Brain microvascular endothelial cell (primary cell): ENCODE data around the gene CC2D1A.
A peak's percentile ranks its signal among the peaks of the same experiment; 100 is the strongest.

ENCODE experiments used
- DNase-seq: peaks from one replicate; pipeline ENCODE4 v3.0.0-alpha.2; 2020
- H3K27ac ChIP-seq: fragments of 250-450 bp; sonication (Bioruptor Pico); 2 replicates; pipeline ENCODE4 v1.5.1; 2020; ENCODE audit warnings: mild to moderate bottlenecking, moderate library complexity
- H3K27me3 ChIP-seq: fragments of 250-450 bp; sonication (Bioruptor Pico); replicated peaks from 2 replicates; pipeline ENCODE4 v1.5.1; 2020; ENCODE audit warnings: mild to moderate bottlenecking
- H3K36me3 ChIP-seq: fragments of 250-450 bp; sonication (Bioruptor Pico); replicated peaks from 2 replicates; pipeline ENCODE4 v1.5.1; 2020; ENCODE audit warnings: mild to moderate bottlenecking
- H3K4me3 ChIP-seq: 2 replicates; pipeline ENCODE4 v1.5.1; 2011; ENCODE audit warnings: low read depth, mild to moderate bottlenecking, control low read depth, low read length, moderate library complexity
- CTCF ChIP-seq: IDR thresholded peaks from 2 replicates; pipeline ENCODE4 v1.5.1; 2011; ENCODE audit warnings: low read depth, mild to moderate bottlenecking, moderate library complexity, low read length, control low read depth, inconsistent platforms; ENCODE audit errors: missing control alignments
- in situ Hi-C: cut with HindIII; loops from 2 replicates; pipeline ENCODE4 v1.10.0; 2017; ENCODE audit warnings: low sequenced_read_pairs, low pct_ligation_motif_present

Gene CC2D1A

GRCh38 chr19:13951043-13951442 is 45.0 kb downstream of the CC2D1A start:
- TF ChIP-seq CTCF, result no peak
- in situ Hi-C loops, result no loop called here
- no peak for DNase-seq
- H3K27ac ChIP-seq, result no peak overlapping the region
- no peaks in the 10 kb centered on the region for H3K27me3 ChIP-seq
- peaks cover 15% of the 10 kb centered on the region for H3K36me3 ChIP-seq
- no peak overlapping the region for H3K4me3 ChIP-seq

GRCh38 chr19:13951799-13952153 is 45.8 kb downstream of the CC2D1A start:
- in situ Hi-C loops, result no loop called here
- Histone ChIP-seq H3K36me3 (peaks cover 23% of the 10 kb centered on the region), H3K4me3 (peak overlapping the region; percentile 56), H3K27ac (no peak overlapping the region), H3K27me3 (no peaks in the 10 kb centered on the region)
- TF ChIP-seq CTCF, result no peak
- no peak for DNase-seq

GRCh38 chr19:13952154-13952930 is 46.3 kb downstream of the CC2D1A start, which contains the start of gene DCAF15:
DCAF15 (plus strand) TSS chr19:13952509; CDS start chr19:13952513, 4 bp downstream.
- Histone ChIP-seq H3K27me3 (no peaks in the 10 kb centered on the region), H3K36me3 (peaks cover 28% of the 10 kb centered on the region), H3K4me3 (peak within 1 kb of the TSS; percentile 72), H3K27ac (peak within 1 kb of the TSS; percentile 34)
- peak; percentile 100 for DNase-seq
- in situ Hi-C loops, result no loop called here
- no peak for TF ChIP-seq CTCF

GRCh38 chr19:13952931-13953531 is 47.0 kb downstream of the CC2D1A start:
- in situ Hi-C loops, result no loop called here
- H3K27ac ChIP-seq, result no peak overlapping the region
- TF ChIP-seq CTCF, result peak; percentile 39
- H3K27me3 ChIP-seq, result no peaks in the 10 kb centered on the region
- peaks cover 28% of the 10 kb centered on the region for H3K36me3 ChIP-seq
- peak overlapping the region; percentile 72 for H3K4me3 ChIP-seq
- no peak for DNase-seq

GRCh38 chr19:13954185-13954584 is 48.2 kb downstream of the CC2D1A start:
- H3K36me3 ChIP-seq, result peaks cover 28% of the 10 kb centered on the region

More at GRCh38 chr19:13954185-13954584, 48.2 kb downstream of the CC2D1A start:
- no peak for DNase-seq
- in situ Hi-C loops, result no loop called here
- Histone ChIP-seq H3K4me3 (no peak overlapping the region), H3K27me3 (no peaks in the 10 kb centered on the region), H3K27ac (no peak overlapping the region)
- TF ChIP-seq CTCF, result no peak
